ENCODE data around the gene FAM120B.

The FAM120B gene

GRCh38 chr6:170358496-170358895 lies 51.9 kb downstream of the FAM120B start:
- no peak for DNase-seq (ENCODE audit: low read depth)

- no peak for DNase-seq (ENCODE audit: low read depth)
These were observed 53.9 kb downstream of the FAM120B start for GRCh38 chr6:170360476-170360875.

- no peak for DNase-seq (ENCODE audit: low read depth)
These were observed 54.8 kb downstream of the FAM120B start for GRCh38 chr6:170361335-170361734.

GRCh38 chr6:170362121-170362520 lies 55.6 kb downstream of the FAM120B start:
- DNase-seq (ENCODE audit: low read depth) = no peak

GRCh38 chr6:170363255-170363654 lies 56.7 kb downstream of the FAM120B start:
- no peak for DNase-seq (ENCODE audit: low read depth)

GRCh38 chr6:170365121-170365520 lies 58.6 kb downstream of the FAM120B start:
- no peak for DNase-seq (ENCODE audit: low read depth)

- DNase-seq (ENCODE audit: low read depth) = no peak
These were observed 59.0 kb downstream of the FAM120B start for GRCh38 chr6:170365593-170365992.

DNA sequence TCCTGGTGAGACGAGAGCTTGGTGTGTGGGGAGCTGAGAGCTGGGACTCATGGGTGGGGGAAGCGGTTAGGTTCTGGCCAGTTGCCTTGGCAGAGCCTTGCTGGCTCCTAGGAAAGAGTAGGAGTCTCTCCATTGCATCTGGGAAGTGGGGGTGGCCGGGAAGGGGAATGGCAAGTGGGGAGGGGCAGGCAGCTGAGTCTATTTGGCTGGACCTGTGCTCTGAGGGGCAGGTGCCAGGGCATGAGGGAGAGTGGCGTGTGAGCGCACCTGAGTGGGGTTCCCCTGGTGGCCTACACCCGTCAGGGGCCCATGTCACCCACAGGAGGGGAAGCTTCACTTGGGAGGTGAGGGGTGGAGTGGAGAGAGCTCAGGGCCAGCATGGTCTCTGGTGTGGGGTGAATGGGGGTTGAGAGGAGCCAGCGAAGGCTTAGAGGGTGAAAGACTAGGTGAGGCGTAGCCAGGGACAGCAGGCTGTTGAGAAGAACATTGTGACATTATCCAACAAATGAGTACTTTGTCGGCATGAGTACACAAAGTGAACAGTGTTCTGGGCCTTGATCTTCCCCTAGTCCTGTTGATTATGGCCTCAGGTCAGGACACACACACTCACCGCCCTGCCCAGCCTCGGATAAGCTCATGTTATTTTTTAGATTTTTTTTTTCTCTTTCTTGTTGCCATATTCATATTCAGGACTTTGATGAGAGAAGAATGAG lies 59.8 kb downstream of the FAM120B start:
- DNase-seq (ENCODE audit: low read depth) = no peak

DNA sequence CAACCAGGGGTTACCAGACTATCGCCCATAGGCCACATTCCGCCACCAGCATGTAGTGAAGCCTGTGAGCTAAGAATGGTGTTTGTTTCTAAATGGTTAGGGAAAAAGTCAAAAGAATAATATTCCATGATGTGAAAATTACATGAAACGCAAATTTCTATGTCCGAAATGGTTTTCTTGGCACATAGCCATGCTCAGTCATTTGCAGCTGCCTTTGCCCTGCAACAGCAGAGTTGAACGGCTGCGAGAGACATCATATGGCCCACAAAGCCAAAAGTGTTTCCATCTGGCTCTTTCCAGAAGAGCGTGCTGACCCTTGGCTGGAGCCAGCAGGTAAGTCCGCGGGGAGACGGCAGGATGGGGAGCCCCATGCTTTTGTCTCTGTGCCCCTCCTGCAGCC lies 60.7 kb downstream of the FAM120B start:
- DNase-seq (ENCODE audit: low read depth) = no peak

DNA sequence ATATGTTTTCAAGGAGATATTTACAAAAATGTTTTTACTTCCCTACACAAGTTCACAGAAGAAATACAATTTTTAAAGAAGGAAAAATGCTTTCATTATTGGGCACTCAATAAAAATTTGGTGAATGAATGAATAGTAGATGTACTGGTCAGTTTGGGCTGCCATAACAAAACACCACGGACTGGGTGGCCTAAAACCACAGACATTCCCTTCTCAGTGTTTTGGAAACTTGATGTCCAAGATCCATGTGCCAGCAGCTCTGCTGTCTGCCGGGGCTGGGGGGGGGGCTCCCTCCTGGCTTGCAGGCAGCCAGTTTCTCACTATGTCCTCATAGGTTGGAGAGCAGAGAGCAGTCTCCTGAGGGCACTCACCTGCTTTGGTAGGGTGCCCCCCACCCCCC lies 62.0 kb downstream of the FAM120B start:
- DNase-seq (ENCODE audit: low read depth) = no peak

DNA sequence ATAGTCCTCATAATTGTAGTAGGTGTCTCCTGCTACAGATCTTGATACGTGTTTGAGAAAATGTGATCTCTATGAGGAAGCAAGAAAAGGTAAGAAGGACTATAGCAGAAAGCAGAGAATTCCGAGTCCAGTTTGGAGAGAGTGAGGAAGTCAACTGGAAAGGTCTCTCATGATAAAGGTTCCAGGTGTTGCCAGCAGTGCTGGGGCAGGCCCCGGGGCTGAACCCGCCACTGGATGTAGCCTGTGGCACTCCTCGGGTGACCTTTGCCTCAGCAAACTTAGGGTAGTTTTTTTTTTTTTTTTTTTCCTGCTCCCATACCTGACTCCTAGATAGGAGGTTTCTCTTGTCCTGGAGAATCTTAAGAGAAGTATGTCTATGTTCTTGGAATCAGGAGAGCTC lies 62.8 kb downstream of the FAM120B start:
- DNase-seq (ENCODE audit: low read depth) = no peak

GRCh38 chr6:170370416-170370815 lies 63.9 kb downstream of the FAM120B start:
- DNase-seq (ENCODE audit: low read depth) = no peak

DNA sequence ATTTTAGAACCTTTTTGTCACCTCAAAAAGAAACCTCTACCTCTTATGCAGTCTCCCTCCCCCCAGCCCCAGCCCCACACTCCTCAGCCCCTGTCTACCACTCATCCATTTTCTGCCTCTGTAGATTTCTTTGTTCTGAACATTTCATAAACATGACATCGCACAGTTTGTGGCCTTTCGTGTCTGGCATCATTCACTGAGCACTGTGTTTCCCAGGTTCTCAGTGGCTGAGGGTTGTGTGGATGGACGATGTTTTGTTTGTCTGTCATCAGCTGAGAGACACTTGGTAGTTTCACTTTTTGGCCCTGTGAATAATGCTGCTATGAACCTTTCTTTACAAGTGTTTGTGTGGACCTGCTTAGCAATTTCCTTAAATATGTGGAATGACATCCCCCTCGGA lies 64.5 kb downstream of the FAM120B start:
- no peak for DNase-seq (ENCODE audit: low read depth)

DNA sequence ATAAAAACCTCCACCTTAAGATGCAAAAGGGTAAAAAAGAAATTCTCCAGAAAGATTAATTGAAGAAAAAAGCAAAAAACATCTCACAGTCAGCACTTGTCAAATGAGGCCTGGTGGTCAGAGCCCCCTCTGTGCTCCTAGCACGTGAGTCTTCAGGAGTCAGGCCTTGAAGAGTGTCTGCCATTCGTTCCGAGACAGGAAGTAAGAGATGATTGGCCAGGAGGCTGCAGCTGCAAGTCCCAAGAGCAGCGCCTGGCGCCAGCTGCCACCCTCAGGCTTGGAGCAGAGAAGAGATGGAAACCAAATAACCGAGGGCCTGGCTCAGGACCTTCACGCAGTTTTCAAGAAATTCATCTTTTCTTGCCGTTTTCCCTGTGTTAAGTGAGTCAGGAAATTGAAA lies 65.0 kb downstream of the FAM120B start:
- no peak for DNase-seq (ENCODE audit: low read depth)

DNA sequence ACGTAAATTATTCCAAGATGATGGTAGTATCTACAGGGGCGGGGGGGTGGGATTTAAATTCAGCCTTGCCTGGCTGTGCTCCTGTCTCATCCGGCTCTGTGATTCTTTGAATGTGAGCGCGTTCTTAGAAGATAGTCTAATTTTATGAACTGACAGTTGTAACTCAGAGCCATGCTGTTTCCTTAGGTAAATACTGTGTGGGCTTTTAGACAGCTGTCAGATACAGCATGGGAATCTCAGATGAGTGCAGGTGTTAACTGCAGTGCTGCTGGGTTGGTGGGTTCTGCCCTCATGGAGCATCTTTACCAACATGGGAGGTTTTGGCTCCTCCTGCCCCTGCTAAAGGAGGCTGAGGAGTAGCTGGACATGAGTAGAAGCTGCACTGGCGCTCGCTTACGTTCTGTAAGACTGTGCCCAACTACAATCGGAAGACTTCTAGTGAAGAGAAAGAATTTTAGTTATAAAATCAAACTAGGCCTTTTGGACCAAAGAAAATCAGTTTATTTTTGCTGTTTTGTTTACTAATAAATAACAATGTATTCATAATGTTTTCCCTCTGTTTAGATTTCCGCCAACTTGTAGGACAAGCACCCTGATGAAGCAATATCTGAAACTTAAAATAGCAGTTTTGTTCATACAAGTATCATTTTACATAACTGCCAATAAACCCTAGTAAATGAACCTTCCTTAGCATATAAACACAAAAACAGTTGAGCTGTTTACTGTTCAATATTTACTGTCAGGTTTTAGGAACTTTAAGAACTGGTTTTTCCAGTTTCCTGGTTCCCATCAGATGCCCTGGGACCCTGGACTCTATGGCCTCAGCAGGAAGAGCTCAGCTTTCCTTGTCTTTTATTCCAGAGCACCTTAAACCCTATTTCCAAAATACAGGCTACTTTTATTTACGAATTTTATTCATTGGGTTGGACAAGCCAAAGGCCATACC lies 66.1 kb downstream of the FAM120B start:
- no peak for DNase-seq (ENCODE audit: low read depth)

GRCh38 chr6:170374571-170375444 lies 68.2 kb downstream of the FAM120B start:
- no peak for DNase-seq (ENCODE audit: low read depth)

GRCh38 chr6:170375661-170376060 lies 69.1 kb downstream of the FAM120B start:
- no peak for DNase-seq (ENCODE audit: low read depth)

DNA sequence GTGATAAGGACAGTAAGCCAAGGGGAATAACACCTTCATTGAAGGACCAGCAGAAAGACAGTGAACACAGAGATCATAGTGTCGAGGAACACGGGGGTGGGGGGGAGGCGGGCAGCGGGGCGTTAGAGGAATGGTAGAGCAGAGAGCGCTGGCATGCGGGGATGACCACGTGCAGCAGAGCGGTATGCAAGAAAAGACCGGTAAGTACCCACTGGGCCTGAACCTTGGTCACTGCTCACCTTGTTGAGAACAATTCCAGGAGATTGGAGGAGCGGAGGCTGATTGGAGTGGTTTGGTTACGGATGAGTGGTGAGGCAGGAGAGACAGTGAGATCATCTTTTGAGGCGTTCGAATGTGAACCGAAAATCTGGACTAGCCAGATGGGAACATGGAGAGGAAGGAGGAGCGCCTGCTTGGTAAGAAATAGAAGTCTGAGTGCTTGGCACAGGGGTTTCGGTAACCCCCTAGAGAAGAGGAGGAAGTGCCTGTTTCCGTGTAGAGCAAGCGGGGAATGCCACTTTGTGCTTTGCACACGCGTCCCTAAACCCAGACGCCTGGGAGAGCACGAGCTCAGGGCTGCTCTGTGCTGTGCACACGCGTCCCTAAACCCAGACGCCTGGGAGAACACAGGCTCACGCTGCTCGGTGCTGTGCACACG lies 70.0 kb downstream of the FAM120B start:
- no peak for DNase-seq (ENCODE audit: low read depth)

DNA sequence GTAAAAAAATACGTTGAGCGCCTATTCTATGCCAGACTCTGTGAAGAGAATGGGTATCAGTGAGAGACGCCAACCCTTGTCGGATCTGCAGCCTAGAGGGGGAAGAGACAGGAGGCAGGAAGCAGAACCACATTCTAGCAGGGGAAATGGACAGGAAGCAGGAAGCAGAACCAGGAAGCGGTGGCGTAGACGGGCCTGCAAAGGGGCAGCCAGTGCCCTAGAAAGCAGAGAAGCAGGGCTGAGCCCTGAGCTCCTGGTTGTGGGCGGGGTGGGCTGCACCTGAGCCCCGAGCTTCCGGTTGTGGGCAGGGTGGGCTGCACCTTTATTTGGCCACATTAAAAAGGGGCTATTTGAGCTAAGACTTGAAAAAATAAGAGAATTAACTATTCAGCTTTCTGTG lies 71.9 kb downstream of the FAM120B start:
- DNase-seq (ENCODE audit: low read depth) = no peak

GRCh38 chr6:170381562-170381961 lies 75.0 kb downstream of the FAM120B start:
- DNase-seq (ENCODE audit: low read depth) = no peak

DNA sequence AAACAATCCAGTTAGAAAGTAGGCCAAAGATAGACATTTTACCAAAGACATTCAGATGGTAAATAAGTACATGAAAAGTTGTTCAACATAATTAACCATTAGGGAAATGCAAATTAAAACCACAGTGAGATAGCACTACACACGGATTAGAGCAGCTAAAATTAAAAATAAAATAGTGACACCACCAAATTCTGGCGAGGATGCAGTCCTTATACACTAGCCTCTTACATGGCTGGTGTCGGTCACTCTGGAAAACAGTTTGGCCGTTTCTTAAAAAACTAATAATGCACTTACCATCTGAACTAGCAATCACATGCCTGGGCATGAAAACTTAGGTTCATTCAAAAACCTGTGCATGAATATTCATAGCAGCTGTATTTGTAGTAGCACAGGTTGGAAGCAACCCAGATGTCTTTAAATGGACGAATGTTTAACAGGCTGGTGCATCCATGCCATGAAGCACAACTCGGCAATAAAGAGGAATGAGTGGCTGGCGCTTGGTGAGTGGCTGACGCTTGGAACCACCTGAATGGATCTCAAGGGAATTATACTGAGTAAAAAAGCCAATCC lies 77.0 kb downstream of the FAM120B start:
- DNase-seq (ENCODE audit: low read depth) = no peak

All from activated T-helper 9 cell treated with anti-CD3 and anti-CD28 coated beads, Interleukin-2, amount 50 U/mL, for 16 hours (primary cell).